Measurements from ENCODE around the gene STRAP.

DNA sequence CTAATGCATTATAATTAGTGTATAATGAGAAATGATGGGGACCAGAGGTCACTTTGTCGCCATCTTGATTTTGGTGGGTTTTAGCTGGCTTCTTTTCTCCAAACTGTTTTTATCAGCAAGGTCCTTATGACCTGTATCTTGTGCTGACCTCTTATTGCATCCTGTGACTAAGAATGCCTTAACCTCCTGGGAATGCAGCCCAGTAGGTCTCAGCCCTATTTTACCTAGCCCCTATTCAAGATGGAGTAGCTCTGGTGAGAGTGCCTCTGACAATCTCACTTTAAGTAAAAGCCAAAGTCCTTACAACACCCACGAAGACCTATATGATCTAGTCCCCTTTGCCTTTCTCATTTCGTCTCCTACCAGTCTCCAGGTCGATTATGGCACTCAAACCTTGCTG, 28.3 kb upstream of the STRAP start:
- TF ChIP-seq, protein P1, sequence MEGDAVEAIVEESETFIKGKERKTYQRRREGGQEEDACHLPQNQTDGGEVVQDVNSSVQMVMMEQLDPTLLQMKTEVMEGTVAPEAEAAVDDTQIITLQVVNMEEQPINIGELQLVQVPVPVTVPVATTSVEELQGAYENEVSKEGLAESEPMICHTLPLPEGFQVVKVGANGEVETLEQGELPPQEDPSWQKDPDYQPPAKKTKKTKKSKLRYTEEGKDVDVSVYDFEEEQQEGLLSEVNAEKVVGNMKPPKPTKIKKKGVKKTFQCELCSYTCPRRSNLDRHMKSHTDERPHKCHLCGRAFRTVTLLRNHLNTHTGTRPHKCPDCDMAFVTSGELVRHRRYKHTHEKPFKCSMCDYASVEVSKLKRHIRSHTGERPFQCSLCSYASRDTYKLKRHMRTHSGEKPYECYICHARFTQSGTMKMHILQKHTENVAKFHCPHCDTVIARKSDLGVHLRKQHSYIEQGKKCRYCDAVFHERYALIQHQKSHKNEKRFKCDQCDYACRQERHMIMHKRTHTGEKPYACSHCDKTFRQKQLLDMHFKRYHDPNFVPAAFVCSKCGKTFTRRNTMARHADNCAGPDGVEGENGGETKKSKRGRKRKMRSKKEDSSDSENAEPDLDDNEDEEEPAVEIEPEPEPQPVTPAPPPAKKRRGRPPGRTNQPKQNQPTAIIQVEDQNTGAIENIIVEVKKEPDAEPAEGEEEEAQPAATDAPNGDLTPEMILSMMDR (IDR thresholded peaks at IDR 0.05 in 4 of 5, conservative IDR thresholded peaks at IDR 0.05 in 1 of 5): no peak
- no peak for TF ChIP-seq POLR2A (IDR thresholded peaks at IDR 0.05)
